MCF 10A (cell line): ENCODE measurements around the gene SLC35D1. TPM values are rescaled to one million over a fixed set of nuclear protein-coding genes. Genes with fewer than 3 reads are reported as not detected.
"Not testable (repeated sequence)": the region's sequence is repeated elsewhere in the genome, so short reads cannot be mapped to it uniquely, and the experiment has no call there.

Experiments used
- BruUV-seq: library from RNA; stranded (reverse); fragments of 400-500 nt; replicated peaks from 2 replicates; lab custom pipeline; 2021; lab: Mats Ljungman, UMichigan
- CTCF ChIA-PET: fragments of 300-600 bp; sonication (Branson Sonifier 250); formaldehyde crosslinking; extraction: SDS; loops from one replicate; lab custom pipeline; 2021; ENCODE audit warnings: antibody characterized with exemption, inconsistent platforms; lab: Yijun Ruan, JAX
- POLR2A ChIA-PET: fragments of 300-600, 350-650 bp; sonication (Branson Sonifier 250); formaldehyde crosslinking; extraction: SDS; loops from one replicate; lab custom pipeline; 2020; ENCODE audit warnings: antibody characterized with exemption, inconsistent platforms; lab: Yijun Ruan, JAX
- DNase-seq: peaks from one replicate; pipeline ENCODE4 v3.0.0-alpha.2; 2018; ENCODE audit not compliant: unreplicated experiment
- H3K27ac Mint-ChIP-seq: one replicate; pipeline ENCODE4 v1.8.0; 2022; ENCODE audit warnings: mild to moderate bottlenecking, low read depth, mixed read lengths; ENCODE audit not compliant: unreplicated experiment
- H3K27me3 Mint-ChIP-seq: one replicate; pipeline ENCODE4 v1.8.0; 2022; ENCODE audit warnings: mixed read lengths; ENCODE audit not compliant: insufficient read depth, unreplicated experiment
- H3K36me3 Mint-ChIP-seq: one replicate; pipeline ENCODE4 v1.8.0; 2022; ENCODE audit warnings: mild to moderate bottlenecking, moderate library complexity, mixed read lengths; ENCODE audit not compliant: insufficient read depth, unreplicated experiment
- H3K4me1 Mint-ChIP-seq: one replicate; pipeline ENCODE4 v1.8.0; 2022; ENCODE audit warnings: mixed read lengths; ENCODE audit not compliant: insufficient read depth, unreplicated experiment
- H3K4me3 Mint-ChIP-seq: one replicate; pipeline ENCODE4 v1.8.0; 2022; ENCODE audit warnings: mild to moderate bottlenecking, moderate library complexity, mixed read lengths; ENCODE audit not compliant: unreplicated experiment
- H3K9me3 Mint-ChIP-seq: one replicate; pipeline ENCODE4 v1.8.0; 2022; ENCODE audit warnings: mixed read lengths; ENCODE audit not compliant: unreplicated experiment
- intact Hi-C: fragments of 100-400 bp; cut with micrococcal nuclease; formaldehyde crosslinking; loops from 2 replicates; pipeline ENCODE4 v1.14.1; 2022
- total RNA-seq: library from RNA; stranded (reverse); gene quantifications from 2 replicates; pipeline ENCODE4 v1.2.3, GENCODE V29; 2022
- TF ChIP-seq, protein P1 (sequence below): fragments of 200-600 bp; IDR thresholded peaks from one replicate; pipeline ENCODE4 v1.8.0; 2022; ENCODE audit warnings: antibody characterized with exemption, mild to moderate bottlenecking; ENCODE audit not compliant: unreplicated experiment

The SLC35D1 gene
- total RNA-seq, 1 experiment from 2014 or later, result 11.5 TPM

DNA sequence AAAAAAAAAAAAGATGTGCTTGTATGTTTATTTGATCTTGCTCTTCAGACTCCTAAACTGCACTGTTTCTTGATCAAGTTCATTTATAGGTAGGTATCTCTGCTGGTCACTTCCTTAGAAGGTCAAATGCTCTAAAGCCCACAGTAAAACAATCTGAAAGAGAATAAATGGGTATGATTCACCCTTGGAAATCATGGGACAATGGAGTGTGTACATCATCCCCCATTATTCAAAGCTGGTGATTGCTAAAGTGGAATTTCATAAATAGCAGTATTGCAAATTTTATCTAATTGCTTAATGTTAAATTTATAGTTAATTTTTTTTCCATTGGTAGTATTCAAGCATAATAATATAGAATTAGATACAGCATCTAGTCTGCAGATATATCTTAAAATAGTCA, 75.7 kb downstream of the SLC35D1 start:
- no peaks in the 10 kb centered on the region for H3K4me1 Mint-ChIP-seq
- BruUV-seq, result no TSS peak
- no peak overlapping the region for H3K4me3 Mint-ChIP-seq
- intact Hi-C loops, result loop anchor here (5.0 kb wide), 1 partner anchor 211 kb away; no protein-coding TSS in a partner anchor
- H3K27me3 Mint-ChIP-seq, result no peaks in the 10 kb centered on the region
- TF ChIP-seq, protein P1, sequence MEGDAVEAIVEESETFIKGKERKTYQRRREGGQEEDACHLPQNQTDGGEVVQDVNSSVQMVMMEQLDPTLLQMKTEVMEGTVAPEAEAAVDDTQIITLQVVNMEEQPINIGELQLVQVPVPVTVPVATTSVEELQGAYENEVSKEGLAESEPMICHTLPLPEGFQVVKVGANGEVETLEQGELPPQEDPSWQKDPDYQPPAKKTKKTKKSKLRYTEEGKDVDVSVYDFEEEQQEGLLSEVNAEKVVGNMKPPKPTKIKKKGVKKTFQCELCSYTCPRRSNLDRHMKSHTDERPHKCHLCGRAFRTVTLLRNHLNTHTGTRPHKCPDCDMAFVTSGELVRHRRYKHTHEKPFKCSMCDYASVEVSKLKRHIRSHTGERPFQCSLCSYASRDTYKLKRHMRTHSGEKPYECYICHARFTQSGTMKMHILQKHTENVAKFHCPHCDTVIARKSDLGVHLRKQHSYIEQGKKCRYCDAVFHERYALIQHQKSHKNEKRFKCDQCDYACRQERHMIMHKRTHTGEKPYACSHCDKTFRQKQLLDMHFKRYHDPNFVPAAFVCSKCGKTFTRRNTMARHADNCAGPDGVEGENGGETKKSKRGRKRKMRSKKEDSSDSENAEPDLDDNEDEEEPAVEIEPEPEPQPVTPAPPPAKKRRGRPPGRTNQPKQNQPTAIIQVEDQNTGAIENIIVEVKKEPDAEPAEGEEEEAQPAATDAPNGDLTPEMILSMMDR, result no peak
- H3K36me3 Mint-ChIP-seq, result peaks cover 88% of the 10 kb centered on the region
- no peak for DNase-seq
- POLR2A ChIA-PET, result interaction anchor here (1.5 kb wide), 1 partner anchor 43 kb away, joined by 4 read pairs; no protein-coding TSS in a partner anchor
- CTCF ChIA-PET, result interaction anchor here (0.7 to 4.6 kb wide), 3 partner anchors 170 to 438 kb away, joined by 3 to 24 read pairs (median 4); no protein-coding TSS in a partner anchor
- H3K27ac Mint-ChIP-seq, result no peak overlapping the region
- H3K9me3 Mint-ChIP-seq, result no peaks in the 10 kb centered on the region

DNA sequence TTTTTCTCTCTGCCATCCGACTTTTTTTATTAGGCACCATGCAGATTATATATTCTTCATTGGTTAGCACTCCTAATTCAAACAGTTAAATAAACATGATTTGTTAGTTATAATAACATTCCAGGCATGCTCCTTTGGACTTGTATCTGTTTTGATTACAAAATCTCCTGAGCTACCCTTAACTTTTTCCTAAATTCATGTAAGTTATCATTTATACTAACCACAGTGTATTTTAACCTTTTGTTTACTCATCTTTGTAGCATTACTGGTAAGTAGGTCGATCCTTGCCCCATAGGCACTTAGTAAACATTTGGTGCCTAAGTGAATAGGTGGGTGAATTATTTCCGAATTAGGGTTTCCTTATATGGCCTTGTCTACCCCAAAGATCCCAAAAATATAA, 85.4 kb downstream of the SLC35D1 start:
- no peak for DNase-seq
- no peaks in the 10 kb centered on the region for H3K27me3 Mint-ChIP-seq
- H3K36me3 Mint-ChIP-seq, result peaks cover 88% of the 10 kb centered on the region
- ChIA-PET POLR2A (no interaction called here), CTCF (no interaction called here)
- H3K4me1 Mint-ChIP-seq, result peaks cover 6% of the 10 kb centered on the region
- intact Hi-C loops, result no loop called here
- TF ChIP-seq, protein P1, result no peak
- peaks cover 8% of the 10 kb centered on the region for H3K9me3 Mint-ChIP-seq
- no peak overlapping the region for H3K4me3 Mint-ChIP-seq
- no peak overlapping the region for H3K27ac Mint-ChIP-seq
- BruUV-seq, result no TSS peak

DNA sequence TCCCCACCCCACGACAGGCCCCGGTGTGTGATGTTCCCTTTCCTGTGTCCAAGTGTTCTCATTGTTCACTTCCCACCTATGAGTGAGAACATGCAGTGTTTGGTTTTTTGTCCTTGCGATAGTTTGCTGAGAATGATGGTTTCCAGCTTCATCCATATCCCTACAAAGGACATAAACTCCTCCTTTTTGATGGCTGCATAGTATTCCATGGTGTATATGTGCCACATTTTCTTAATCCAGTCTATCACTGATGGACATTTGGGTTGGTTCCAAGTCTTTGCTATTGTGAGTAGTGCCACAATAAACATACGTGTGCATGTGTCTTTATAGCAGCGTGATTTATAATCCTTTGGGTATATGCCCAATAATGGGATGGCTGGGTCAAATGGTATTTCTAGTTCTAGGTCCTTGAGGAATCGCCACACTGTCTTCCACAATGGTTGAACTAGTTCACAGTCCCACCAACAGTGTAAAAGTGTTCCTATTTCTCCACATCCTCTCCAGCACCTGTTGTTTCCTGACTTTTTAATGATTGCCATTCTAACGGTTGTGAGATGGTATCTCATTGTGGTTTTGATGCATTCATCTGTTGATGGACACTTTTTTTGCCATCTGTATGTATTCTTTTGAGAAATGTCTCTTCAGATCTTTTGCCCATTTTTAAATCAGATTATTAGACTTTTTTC, 87.6 kb downstream of the SLC35D1 start:
- H3K4me3 Mint-ChIP-seq, H3K27me3 Mint-ChIP-seq, BruUV-seq, CTCF ChIA-PET, H3K27ac Mint-ChIP-seq, H3K4me1 Mint-ChIP-seq, H3K9me3 Mint-ChIP-seq, intact Hi-C loops, DNase-seq: not testable (repeated sequence)
- peaks cover 94% of the 10 kb centered on the region for H3K36me3 Mint-ChIP-seq
- POLR2A ChIA-PET, result interaction anchor here (0.6 to 0.8 kb wide), 3 partner anchors 11 to 653 kb away, joined by 3 read pairs; no protein-coding TSS in a partner anchor

DNA sequence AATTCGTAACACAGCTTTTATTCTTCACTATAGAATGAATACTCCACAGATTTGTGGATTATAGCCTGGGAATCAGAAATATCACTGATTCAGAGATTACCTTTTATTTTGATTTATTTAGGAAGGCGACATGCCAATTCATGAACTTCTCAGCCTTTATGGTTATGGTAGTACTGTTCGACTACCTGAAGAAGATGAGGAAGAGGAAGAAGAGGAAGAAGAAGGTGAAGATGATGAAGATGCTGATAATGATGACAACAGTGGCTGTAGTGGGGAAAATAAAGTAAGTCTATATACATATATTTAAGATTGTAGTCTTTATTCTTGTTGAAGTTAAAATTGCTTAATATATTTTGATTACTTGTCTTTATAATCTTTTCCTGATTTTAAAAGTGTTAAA, 96.0 kb downstream of the SLC35D1 start:
- Mint-ChIP-seq H3K4me1 (no peaks in the 10 kb centered on the region), H3K9me3 (no peaks in the 10 kb centered on the region), H3K27ac (peak overlapping the region; percentile 55), H3K36me3 (peaks cover 89% of the 10 kb centered on the region), H3K4me3 (no peak overlapping the region), H3K27me3 (no peaks in the 10 kb centered on the region)
- BruUV-seq, result no TSS peak
- CTCF ChIA-PET, result interaction anchor here (0.6 to 1.5 kb wide), 2 partner anchors 194 to 680 kb away, joined by 3 to 4 read pairs; no protein-coding TSS in a partner anchor
- intact Hi-C loops, result no loop called here
- POLR2A ChIA-PET, result no interaction called here
- DNase-seq, result no peak
- TF ChIP-seq, protein P1, result no peak
